Myocyte (in vitro differentiated cells): ENCODE measurements around the gene ITGBL1. TPM values are rescaled to one million over a fixed set of nuclear protein-coding genes. Genes with fewer than 3 reads are reported as not detected.
"Not testable (repeated sequence)": the region's sequence is repeated elsewhere in the genome, so short reads cannot be mapped to it uniquely, and the experiment has no call there.

Source experiments
- DNase-seq: peaks from one replicate; pipeline ENCODE4 v3.0.0-alpha.2; 2012; ENCODE audit warnings: low read depth
- total RNA-seq: library from RNA; depleted of rRNA; stranded (reverse); fragments of >200 nt; gene quantifications from 2 replicates; pipeline ENCODE4 v1.2.3, GENCODE V29; 2014

The ITGBL1 gene
- total RNA-seq, 1 donor from 2014 or later, result 58.2 TPM

DNA sequence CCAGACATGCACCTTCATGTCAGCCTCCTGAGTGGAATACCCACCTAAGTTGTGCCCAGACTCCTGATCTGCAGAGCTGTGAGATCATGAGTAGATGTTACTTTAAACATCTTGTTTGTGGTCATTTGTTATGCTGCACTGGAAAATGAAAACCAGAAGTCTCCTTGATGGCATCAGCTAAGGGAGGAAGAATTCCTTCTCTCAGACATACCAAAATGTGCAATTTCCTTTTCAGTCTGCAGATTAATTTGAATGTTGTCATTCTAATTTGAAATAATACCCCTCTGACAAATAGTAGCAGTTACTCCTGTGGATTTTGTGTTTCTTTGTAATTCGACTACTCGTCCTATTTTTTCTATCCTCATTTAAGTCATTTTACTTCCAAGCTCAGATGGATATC is 59.3 kb downstream of the ITGBL1 start:
- peak; percentile 18 for DNase-seq

DNA sequence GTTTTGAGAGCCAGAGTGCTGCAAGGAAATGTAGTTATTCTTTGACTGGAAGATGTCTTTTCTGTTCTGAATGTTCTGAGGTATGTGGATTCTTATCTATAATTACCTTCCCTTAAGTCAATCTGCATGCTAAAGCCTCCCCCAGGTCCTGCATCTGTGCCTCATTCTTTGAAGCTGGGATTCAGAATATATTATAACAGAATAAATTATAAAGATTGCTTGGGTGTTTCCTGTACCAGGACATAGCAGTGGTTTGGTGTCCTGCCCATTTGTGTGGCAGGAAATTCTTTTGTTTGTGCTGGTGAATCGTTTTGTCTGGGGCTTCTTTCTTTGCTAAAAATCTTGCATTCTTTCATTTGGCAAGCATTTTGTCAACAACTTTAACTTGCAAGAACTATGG is 60.2 kb downstream of the ITGBL1 start:
- peak; percentile 40 for DNase-seq

DNA sequence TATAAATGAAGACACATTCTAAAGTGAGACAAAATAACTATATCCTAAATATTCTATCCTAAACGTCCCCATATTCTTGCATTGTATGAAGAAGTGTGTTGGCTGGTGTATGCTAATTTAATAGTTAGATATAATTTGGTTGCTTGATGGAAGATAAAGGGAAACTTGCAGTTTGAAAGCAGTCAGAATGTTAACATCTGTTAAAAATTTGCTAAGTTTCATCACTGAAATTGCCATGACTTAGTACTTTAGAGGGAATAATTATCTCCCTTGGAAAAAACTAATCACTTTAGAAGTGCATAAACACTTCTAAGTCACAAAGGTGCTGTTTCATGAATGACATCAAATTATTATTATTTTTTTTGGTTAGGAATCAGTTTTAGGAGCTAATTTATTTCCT is 61.6 kb downstream of the ITGBL1 start:
- DNase-seq, result no peak

DNA sequence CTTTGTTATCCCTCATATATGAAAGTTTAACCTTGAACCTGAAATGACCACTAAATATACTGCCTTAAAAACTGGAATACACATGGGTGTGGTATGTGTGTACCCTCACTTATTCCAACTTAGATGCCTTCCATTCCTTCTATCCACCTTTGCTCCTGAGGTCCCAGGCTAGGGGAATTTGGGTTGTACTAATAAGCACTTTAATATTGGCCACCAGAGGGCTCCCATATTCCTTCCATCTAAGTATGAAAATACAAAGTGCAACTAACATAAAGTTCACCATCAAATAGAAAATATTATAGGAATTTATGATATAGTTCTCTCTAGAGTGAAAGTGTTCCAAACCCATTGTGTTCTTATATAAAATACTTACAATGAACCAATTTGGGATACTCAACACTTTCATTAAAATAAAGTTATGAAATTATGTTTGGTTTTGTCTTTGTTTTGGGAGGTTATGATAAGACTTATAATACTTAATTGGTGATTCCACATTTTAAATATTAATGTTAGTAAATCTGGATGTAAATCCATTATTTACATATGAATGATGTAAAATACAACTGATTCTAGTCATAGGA is 62.3 kb downstream of the ITGBL1 start:
- DNase-seq, result peak; percentile 74

DNA sequence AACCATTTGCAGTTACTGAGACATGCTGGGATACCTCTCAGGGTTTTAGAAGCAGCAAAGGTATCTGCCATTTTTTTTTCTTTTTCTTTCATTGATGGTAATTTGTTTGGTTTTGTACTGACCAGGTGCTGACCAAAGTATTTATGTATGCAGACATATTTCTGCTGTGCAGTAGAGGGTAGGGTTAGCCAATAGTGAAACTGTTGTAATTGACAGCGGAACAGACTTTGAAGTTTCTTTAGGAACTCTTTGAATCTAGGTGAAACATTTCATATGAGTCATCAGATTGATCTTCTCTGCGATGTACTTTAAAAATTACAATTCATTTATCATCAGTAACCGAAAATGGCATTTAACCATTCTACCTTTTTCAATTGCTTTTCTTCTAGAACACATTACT is 63.0 kb downstream of the ITGBL1 start:
- no peak for DNase-seq

DNA sequence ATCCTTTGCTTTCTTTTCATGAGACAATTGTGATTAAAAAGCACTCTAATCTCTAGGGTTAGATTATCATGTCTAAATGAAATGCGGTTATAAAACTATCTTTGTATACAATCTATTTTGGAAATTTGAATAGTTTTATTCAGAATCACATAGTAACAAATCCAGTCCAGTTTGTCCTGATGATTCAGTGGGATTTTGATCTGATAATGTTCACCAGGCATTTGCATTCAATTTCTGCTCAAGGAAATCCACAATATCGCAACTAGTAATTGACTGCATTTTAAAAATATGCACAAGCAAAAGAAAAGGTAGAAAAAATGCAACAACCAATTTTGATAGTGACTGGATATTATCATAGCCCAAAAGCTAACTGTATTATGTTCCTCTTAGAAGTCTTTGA is 63.8 kb downstream of the ITGBL1 start:
- DNase-seq, result no peak

DNA sequence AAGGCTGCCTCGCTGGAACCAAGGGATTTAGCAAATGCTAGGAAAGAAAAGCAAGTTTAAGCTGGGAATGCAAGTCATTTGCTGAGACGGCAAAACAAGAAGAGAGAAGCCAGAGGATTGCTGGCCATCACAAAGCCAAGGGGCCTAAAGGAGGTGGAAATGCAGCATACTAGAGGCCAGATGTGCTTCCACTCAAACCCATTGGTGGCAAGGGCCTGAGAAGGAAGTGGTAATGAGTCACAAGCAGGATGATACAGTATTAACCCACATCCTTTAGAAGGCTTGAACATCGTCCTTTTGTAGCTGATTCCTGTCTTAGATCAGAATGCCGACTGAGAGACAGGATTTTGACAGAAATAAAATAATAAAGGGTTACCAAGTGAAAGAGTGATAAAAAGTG is 68.2 kb downstream of the ITGBL1 start:
- DNase-seq, result peak; percentile 70

DNA sequence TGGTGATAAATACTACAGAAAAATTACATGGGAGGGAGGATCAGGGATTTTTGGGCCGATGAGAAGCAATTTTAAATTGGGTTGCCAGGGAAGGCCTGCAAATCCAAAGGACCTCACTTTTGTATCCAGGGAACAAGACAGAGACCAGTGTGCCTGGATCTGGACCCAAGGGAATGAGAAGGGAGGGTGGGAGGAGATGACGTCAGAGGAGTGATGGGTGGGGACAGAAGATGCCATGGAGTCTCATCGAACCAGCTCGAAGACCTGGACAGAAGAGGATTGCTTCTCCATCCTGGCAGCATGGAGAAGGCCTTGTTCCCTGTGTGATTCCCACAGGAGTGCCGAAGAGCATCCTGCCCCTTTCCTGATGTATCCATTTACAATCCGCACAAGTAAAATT is 68.9 kb downstream of the ITGBL1 start:
- DNase-seq, result no peak

DNA sequence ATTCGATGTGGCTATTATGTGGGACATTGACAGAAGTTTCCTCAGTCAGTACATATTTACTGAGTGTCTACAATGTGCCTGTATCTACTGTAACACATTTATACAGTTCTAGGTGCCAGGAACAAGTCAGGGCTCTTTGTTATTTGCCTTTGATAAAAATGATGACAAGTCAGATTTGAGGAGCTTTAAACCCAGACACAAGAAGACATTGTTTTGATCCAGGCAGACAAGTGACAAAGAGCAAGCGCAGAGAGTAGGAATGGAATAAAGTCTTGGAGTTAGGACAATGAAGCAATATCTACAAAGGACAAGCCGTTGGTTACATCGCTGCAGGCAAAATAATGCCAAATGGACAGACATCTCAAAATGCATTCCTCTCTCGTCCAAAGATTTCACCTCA is 70.1 kb downstream of the ITGBL1 start:
- no peak for DNase-seq

DNA sequence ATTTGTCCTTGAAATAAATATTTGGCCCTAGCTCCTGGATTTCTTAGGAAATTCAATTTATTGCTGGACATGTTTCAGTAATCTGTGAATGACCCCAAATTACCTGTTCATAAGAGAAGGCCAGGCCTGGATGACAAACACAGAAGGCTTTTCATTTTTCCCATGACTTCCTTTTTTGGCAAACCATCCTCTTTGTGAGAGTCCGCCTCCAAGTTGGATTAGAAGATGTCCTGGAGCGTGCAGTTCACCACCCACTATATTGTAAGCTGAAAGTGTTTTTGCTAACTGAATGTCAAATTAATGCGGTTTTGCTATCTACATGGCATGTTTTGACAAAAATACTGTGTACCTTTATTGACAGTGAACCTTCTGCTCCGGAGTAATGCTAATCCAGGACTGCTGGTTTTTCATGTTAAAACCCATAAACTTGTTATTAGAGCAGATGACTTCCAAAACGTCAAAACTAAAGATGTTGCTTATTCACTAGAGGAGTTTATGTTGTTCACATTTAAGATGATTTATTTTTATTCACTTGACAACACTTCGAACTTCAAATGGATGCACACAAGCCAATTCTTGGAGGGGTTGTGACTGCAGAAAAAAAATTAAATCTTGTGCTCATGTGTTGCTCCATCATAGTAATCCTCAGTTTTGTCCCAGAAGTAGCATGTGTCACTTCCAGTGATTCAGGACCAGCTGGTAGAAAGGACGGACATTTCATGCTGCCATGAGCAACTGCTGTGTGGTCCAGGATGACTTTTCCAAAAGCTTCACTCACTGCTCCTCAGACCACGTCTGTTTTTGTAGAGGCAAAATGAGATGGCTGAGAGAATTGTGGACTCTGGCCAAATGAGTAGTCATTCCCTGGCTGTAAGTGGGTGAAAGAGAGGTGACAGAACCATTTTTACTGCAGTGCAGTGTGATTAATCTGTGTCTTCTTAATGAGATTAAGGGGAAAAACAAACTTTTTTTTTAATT is 71.0 kb downstream of the ITGBL1 start:
- DNase-seq, result peak; percentile 95

DNA sequence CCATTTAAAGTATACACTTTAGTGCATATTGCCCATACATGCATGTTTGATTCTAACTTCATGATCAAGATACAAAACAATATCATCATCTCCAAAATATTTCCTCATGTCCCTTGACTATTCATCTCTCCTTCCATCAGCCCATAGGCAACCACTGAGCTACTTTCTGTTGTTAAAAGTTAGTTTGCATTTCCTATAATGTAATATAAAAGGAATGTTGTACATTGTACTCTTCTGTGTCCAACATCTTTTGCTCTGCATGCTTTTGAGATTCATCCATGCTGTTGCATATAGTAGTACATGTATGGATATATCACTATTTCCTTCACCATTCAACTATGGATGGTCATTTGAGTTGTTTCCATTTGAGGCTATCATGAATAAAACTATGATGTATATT is 74.7 kb downstream of the ITGBL1 start:
- DNase-seq, result no peak

DNA sequence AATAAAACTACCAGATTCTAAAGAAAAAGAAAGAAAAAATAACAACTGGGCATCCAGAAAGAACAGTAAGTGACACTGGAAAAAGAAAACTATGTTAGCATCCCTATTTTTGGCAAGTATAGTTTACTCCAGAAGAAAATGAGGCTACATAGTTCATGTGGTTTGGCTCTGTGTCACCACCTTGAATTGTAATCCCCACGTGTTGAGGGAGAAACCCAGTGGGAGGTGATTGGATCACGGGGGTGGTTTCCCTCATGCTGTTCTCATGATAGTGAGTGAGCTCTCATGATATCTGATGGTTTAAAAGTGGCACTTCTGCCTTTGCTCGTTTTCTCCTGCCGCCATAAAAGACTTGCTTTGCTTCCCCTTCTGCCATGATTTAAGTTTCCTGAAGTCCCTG is 76.9 kb downstream of the ITGBL1 start:
- peak; percentile 91 for DNase-seq

DNA sequence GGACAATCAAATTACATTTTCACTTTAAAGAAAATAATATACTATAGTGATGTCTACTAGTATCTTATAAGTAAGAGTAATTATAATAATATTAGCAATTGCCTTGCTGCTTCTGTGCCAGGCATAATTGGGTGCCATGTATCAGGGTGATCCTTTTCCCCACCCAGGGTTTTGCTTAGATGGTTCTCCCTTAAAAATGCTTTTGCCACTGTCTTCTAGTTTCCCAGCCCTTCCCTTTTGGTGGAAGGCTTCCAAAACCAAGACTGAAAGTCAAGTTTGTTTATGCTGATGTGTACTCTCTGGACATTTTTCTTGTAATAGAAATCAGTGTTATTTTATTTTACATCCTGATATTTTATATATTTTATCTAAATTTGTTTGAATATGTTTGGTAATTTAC is 77.8 kb downstream of the ITGBL1 start:
- DNase-seq, result peak; percentile 51

DNA sequence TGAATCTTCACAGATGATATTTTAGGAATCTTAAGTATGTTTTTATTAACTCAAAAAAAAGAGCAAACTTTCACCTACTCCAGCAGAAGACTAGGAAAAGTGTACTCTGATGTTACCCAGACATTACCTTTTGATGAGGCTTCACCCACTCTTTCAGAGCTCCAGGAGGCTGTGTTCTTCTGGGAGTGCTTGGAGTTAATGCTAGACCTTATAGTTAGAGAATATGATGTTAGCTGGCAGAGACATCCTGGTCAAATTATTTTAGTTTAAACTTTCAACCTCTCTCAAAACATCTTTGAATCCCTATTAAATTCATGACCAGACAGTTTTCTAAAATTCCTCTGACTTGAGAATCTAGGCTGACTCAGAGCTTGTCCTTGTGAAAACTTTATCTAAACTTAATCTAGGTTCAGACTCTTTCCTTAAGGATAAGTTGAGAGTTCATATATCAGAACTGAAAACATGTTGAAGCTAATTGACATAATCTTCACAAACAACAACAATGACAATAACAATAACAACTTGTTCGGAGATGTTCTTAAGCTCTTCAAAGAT is 82.8 kb downstream of the ITGBL1 start:
- no peak for DNase-seq

DNA sequence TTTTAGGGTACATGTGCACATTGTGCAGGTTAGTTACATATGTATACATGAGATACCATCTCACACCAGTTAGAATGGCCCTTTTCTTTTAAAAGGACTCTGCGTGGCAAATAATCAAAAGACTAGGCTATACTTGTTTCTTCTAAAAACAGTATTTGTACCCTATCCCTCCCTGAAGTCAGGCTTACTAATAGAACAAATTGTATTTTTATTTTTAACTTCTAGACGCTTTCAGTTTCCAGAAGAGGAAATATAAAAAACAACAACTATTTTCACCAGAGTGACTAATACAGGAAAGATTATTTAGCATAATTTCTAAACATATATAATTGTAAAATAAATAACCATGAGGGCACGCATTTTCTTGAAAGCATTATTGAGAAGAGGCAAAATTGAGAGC is 83.6 kb downstream of the ITGBL1 start:
- no peak for DNase-seq

DNA sequence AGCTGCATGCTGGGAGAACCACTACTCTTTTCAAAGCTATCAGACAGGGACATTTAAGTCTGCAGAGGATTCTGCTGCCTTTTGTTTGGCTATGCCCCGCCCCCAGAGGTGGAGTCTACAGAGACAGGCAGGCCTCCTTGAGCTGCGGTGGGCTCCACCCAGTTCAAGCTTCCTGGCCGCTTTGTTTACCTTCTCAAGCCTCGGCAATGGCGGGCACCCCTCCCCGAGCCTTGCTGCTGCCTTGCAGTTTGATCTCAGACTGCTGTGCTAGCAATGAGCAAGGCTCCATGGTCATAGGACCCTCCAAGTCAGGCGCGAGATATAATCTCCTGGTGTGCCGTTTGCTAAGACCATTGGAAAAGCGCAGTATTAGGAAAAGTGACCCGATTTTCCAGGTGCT is 92.1 kb downstream of the ITGBL1 start:
- DNase-seq, result not testable (repeated sequence)

DNA sequence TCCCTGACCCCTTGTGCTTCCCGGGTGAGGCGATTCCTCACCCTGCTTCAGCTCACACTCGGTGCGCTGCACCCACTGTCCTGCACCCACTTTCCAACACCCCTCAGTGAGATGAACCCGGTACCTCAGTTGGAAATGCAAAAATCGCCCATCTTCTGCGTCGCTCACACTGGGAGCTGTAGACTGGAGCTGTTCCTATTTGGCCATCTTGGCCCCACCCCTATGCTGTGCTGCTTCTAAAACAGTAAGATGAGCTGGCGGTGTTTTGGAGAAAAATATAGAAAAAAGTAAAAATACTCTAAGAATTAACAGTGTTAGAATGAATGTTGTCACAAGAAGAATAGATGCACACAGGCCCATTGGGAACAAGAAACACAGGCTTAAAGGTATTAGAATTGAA is 92.5 kb downstream of the ITGBL1 start:
- no peak for DNase-seq

DNA sequence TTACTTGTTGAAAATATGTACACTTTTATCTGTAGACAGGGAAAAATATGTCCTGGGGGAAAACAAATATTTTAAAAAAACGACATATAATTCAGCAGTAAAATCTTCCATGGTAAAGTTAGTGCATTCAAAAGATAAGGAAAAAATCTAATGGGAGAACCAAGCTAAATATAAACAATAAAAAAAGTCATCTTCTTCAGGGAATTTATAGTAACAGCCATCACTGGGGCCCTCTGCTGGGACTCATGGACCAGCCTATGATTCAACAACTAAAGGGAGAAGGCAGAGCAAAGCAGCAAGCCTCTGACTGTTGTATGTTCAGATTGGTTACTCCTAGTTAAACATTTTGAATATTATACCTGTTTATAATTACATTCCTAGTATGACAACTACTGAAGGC is 93.0 kb downstream of the ITGBL1 start:
- peak; percentile 47 for DNase-seq

DNA sequence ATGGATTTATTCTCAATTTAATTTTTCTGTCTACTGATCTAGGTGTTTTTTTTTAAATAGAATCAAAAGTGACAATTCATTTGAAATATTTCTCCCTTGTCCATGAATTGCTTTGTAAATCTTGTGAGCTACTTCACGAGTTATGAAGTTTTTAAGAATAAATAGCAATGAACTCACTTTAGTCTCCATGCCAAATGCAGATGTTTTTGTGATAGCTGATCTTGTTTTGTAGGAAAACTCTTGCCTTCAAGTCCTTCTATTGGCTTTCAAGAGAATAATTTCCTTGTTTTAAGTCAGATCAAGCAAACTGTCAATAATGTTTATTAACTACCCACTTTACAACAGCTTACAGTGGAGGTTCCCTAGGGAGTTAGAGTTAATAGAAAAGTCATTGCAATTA is 99.8 kb downstream of the ITGBL1 start:
- DNase-seq, result no peak

DNA sequence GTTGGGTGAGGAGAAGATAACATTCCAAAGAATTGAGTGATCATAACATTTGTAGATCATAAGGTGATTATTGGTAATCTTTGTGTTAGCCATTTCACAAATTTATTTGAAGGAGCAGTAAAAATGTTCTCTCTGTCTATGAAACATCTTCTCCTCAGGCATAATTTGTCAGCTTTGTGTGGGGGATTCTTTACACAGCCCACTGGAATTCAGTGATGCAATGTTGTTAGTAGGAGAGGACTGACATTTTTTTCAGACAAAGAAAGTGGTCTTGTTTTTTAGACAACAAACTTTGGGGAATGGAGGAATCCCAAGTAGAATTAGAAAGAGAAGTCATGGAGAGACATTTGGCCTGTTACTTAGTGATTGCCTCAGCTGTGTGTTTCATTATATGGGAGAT is 100.3 kb downstream of the ITGBL1 start:
- DNase-seq, result peak; percentile 44

DNA sequence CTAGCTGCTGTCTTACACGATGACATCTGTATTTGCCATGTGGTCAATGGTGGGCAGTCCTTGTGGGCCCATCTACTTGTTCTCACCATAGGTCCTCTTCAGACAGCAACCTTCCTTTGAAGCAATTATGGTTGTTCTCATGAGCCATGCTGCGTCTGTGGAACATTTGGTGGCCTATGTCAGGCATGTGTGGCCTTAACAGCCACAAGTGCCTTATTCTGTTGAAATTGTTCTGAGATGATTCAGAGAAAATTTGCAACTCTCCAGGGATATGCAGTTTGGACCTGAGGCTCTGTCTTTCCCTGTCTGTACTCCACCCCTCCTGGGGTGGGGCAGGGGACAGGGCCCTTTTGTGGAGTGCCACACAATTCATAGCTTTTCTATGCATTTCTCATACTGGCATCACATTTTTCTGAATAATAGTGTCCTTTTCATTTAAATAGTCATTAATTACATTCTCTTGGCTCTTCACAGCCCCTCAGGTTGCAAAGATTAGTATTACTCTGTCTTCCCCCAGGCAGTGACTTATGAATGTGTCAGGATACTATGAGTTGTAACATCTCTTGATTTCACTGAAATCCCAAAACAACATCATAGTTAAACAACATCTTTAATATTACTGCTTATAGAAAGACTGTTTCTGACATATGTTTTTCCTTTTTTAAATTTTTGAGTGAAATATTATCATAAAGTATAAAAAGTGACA is 102.1 kb downstream of the ITGBL1 start:
- peak; percentile 54 for DNase-seq

DNA sequence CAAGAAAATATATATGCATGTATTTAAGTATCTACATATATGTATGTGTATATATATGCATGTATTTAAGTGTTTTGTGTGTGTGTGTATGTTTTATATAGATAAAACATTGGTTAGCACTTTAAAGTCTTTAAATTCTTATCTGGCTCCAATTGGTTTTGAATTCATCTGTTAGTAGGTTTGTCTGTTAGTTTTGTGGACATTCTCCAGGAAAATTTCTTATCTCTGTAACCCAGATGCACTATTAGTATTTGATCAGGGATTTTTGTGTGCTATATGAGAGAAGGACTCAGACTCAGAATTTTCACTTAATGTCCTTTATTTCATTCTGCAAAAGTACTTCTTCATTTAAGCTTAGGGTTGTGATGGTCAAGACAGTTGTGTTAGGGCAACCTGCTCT is 103.1 kb downstream of the ITGBL1 start:
- DNase-seq, result no peak
